CD4-positive, alpha-beta T cell treated with Interleukin-15 for 1 hour (primary cell): Measurements from ENCODE around the gene TPBGL.

ENCODE experiments used
- DNase-seq: peaks from one replicate; pipeline ENCODE4 v3.0.0-alpha.2; 2020

TPBGL gene

GRCh38 chr11:75246671-75247350, 6.2 kb downstream of the TPBGL start:
- DNase-seq, result no peak

- DNase-seq, result no peak
Observed at GRCh38 chr11:75248924-75249256, 8.3 kb downstream of the TPBGL start.

- DNase-seq, result no peak
Observed at GRCh38 chr11:75249704-75250103, 9.1 kb downstream of the TPBGL start.

GRCh38 chr11:75254326-75254725, 13.8 kb downstream of the TPBGL start:
- no peak for DNase-seq

GRCh38 chr11:75260396-75261170, 20.0 kb downstream of the TPBGL start:
- DNase-seq, result no peak

- no peak for DNase-seq
Observed at GRCh38 chr11:75261902-75262361, 21.4 kb downstream of the TPBGL start.

GRCh38 chr11:75262436-75262835, 21.9 kb downstream of the TPBGL start:
- no peak for DNase-seq

GRCh38 chr11:75262961-75263852, 22.6 kb downstream of the TPBGL start:
- peak; percentile 15 for DNase-seq

- DNase-seq, result peak; percentile 40
Observed at GRCh38 chr11:75263944-75264349, 23.4 kb downstream of the TPBGL start.

- DNase-seq, result peak; percentile 12
Observed at GRCh38 chr11:75264356-75264755, 23.8 kb downstream of the TPBGL start.

- peak; percentile 11 for DNase-seq
Observed at GRCh38 chr11:75264971-75265370, 24.4 kb downstream of the TPBGL start.

GRCh38 chr11:75265851-75266531, 25.4 kb downstream of the TPBGL start:
- DNase-seq, result peak; percentile 16

GRCh38 chr11:75267171-75267970, 26.8 kb downstream of the TPBGL start:
- peak; percentile 7 for DNase-seq

- peak; percentile 9 for DNase-seq
Observed at GRCh38 chr11:75268626-75269366, 28.2 kb downstream of the TPBGL start.

- DNase-seq, result no peak
Observed at GRCh38 chr11:75269367-75269660, 28.7 kb downstream of the TPBGL start.

GRCh38 chr11:75269896-75270295, 29.3 kb downstream of the TPBGL start:
- peak; percentile 2 for DNase-seq

- DNase-seq, result peak; percentile 15
Observed at GRCh38 chr11:75270896-75271418, 30.4 kb downstream of the TPBGL start.

- DNase-seq, result peak; percentile 12
Observed at GRCh38 chr11:75271730-75272129, 31.2 kb downstream of the TPBGL start.

- peak; percentile 6 for DNase-seq
Observed at GRCh38 chr11:75272391-75272790, 31.8 kb downstream of the TPBGL start.

- DNase-seq, result peak; percentile 4
Observed at GRCh38 chr11:75272821-75273301, 32.3 kb downstream of the TPBGL start.
